ENCODE results near the gene SUFU. TPM values are rescaled to one million over a fixed set of nuclear protein-coding genes. Genes with fewer than 3 reads are reported as not detected.
"Not testable (repeated sequence)": the region's sequence is repeated elsewhere in the genome, so short reads cannot be mapped to it uniquely, and the experiment has no call there.

SUFU gene
- total RNA-seq, 1 experiment from 2014 or later = 13.1 TPM

DNA sequence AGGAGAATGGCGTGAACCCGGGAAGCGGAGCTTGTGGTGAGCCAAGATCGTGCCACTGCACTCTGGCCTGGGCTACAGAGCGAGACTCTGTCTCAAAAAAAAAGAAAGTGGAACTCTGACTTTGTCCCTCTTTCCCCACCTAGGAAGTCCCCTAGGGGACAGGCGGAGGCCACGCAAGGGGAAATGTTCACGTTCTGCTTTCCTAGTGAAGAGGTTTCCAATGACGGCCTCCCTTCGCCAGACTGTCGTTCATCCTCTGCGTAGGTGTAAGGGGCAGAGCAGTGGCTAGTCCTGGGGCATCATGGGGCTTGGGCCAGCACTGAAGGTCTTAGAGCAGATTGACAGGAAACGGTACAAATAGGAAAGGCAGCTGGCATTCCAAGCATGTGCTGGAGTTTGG, 30.6 kb downstream of the SUFU start:
- H3K4me3 Mint-ChIP-seq = no peak overlapping the region
- TF ChIP-seq, protein P1, sequence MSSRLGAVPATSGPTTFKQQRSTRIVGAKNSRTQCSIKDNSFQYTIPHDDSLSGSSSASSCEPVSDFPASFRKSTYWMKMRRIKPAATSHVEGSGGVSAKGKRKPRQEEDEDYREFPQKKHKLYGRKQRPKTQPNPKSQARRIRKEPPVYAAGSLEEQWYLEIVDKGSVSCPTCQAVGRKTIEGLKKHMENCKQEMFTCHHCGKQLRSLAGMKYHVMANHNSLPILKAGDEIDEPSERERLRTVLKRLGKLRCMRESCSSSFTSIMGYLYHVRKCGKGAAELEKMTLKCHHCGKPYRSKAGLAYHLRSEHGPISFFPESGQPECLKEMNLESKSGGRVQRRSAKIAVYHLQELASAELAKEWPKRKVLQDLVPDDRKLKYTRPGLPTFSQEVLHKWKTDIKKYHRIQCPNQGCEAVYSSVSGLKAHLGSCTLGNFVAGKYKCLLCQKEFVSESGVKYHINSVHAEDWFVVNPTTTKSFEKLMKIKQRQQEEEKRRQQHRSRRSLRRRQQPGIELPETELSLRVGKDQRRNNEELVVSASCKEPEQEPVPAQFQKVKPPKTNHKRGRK (CRISPR knock-in tag; IDR thresholded peaks at IDR 0.05; ENCODE audit: borderline replicate concordance) = no peak
- TF ChIP-seq, protein P2, sequence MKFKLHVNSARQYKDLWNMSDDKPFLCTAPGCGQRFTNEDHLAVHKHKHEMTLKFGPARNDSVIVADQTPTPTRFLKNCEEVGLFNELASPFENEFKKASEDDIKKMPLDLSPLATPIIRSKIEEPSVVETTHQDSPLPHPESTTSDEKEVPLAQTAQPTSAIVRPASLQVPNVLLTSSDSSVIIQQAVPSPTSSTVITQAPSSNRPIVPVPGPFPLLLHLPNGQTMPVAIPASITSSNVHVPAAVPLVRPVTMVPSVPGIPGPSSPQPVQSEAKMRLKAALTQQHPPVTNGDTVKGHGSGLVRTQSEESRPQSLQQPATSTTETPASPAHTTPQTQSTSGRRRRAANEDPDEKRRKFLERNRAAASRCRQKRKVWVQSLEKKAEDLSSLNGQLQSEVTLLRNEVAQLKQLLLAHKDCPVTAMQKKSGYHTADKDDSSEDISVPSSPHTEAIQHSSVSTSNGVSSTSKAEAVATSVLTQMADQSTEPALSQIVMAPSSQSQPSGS (CRISPR knock-in tag; IDR thresholded peaks at IDR 0.05; ENCODE audit: borderline replicate concordance, low read depth) = no peak
- TF ChIP-seq MYBL2 (CRISPR knock-in tag; IDR thresholded peaks at IDR 0.05) = no peak
- TF ChIP-seq, protein P3, sequence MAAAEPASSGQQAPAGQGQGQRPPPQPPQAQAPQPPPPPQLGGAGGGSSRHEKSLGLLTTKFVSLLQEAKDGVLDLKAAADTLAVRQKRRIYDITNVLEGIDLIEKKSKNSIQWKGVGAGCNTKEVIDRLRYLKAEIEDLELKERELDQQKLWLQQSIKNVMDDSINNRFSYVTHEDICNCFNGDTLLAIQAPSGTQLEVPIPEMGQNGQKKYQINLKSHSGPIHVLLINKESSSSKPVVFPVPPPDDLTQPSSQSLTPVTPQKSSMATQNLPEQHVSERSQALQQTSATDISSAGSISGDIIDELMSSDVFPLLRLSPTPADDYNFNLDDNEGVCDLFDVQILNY (CRISPR knock-in tag; IDR thresholded peaks at IDR 0.05) = no peak
- no peak for TF ChIP-seq TEAD4 (CRISPR knock-in tag; IDR thresholded peaks at IDR 0.05)
- ATAC-seq (no peak), DNase-seq (ENCODE audit: low spot score) (no peak)
- POLR2A ChIA-PET = no interaction called here
- CTCF ChIA-PET = no interaction called here
- no peaks in the 10 kb centered on the region for H3K36me3 Mint-ChIP-seq
- H3K27me3 Mint-ChIP-seq (ENCODE audit: low read depth) = no peaks in the 10 kb centered on the region
- H3K27ac Mint-ChIP-seq = no peak overlapping the region
- no peaks in the 10 kb centered on the region for H3K4me1 Mint-ChIP-seq
- H3K9me3 Mint-ChIP-seq = no peaks in the 10 kb centered on the region

DNA sequence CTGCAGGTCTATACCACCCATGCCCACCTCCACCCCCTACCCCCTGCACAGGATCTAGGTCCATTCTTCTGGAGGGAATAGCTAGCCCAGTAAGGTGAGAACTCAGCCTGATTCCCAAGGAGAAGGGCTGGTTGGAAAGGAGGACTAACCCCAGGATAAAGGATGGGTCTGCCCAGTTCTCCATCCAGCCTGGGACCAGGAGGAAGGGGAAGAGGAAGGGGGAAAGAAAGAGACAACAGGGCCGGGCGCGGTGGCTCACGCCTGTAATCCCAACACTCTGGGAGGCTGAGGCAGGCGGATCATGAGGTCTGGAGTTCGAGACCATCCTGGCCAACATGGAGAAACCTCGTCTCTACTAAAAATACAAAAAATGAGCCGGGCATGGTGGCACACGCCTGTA, 31.2 kb downstream of the SUFU start:
- CTCF ChIA-PET; ATAC-seq; H3K27me3 Mint-ChIP-seq (ENCODE audit: low read depth); H3K36me3 Mint-ChIP-seq; H3K27ac Mint-ChIP-seq; DNase-seq (ENCODE audit: low spot score); H3K9me3 Mint-ChIP-seq; H3K4me1 Mint-ChIP-seq; POLR2A ChIA-PET; H3K4me3 Mint-ChIP-seq: not testable (repeated sequence)

DNA sequence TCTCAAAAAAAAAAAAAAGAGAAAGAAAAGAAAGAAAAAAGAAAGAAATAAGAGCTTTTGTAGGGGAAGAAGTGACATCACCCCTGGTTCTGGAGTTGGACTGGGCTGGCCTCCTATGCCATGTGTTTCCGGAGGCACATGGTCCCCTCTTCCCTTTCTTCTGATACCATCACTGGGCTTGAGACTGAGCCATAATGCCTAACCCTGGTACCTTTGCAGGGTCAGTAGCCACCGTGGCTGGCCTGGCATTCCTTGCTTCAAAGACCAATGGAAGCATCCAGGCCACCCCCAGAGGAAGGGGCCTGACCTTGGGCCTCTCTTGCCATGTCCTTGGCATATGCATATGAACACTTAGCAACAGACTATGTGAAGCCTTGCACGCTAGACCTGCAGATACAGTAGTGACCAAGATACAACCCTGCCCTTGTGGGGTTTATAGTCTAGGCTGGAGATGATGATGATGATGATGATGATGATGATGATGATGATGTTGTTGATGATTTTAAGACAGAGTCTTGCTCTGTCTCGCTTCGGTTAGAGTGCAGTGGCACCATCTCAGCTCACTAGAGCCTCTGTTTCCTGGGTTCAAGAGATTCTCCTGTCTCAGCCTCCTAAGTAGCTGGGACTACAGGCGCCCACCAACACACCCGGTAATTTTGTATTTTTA, 31.8 kb downstream of the SUFU start:
- Mint-ChIP-seq H3K36me3 (no peaks in the 10 kb centered on the region), H3K27me3 (ENCODE audit: low read depth) (no peaks in the 10 kb centered on the region), H3K4me1 (no peaks in the 10 kb centered on the region), H3K4me3 (no peak overlapping the region), H3K9me3 (no peaks in the 10 kb centered on the region), H3K27ac (no peak overlapping the region)
- POLR2A ChIA-PET = interaction anchor here (0.6 kb wide), 1 partner anchor 73 kb away, joined by 3 read pairs; no protein-coding TSS in a partner anchor
- ATAC-seq (no peak), DNase-seq (ENCODE audit: low spot score) (no peak)
- TF ChIP-seq IRF2 (CRISPR knock-in tag; IDR thresholded peaks at IDR 0.05; ENCODE audit: borderline replicate concordance, low read depth) = no peak
- TF ChIP-seq TEAD1 (CRISPR knock-in tag; IDR thresholded peaks at IDR 0.05) = no peak
- no peak for TF ChIP-seq FOXJ3 (CRISPR knock-in tag; IDR thresholded peaks at IDR 0.05; ENCODE audit: borderline replicate concordance)
- no peak for TF ChIP-seq TEAD4 (CRISPR knock-in tag; IDR thresholded peaks at IDR 0.05)
- TF ChIP-seq PRRX2 (CRISPR knock-in tag; IDR thresholded peaks at IDR 0.05) = no peak
- no peak for TF ChIP-seq MYBL2 (CRISPR knock-in tag; IDR thresholded peaks at IDR 0.05)
- TF ChIP-seq, protein P4, sequence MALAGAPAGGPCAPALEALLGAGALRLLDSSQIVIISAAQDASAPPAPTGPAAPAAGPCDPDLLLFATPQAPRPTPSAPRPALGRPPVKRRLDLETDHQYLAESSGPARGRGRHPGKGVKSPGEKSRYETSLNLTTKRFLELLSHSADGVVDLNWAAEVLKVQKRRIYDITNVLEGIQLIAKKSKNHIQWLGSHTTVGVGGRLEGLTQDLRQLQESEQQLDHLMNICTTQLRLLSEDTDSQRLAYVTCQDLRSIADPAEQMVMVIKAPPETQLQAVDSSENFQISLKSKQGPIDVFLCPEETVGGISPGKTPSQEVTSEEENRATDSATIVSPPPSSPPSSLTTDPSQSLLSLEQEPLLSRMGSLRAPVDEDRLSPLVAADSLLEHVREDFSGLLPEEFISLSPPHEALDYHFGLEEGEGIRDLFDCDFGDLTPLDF (CRISPR knock-in tag; IDR thresholded peaks at IDR 0.05) = no peak
- TF ChIP-seq ZNF671 (CRISPR knock-in tag; IDR thresholded peaks at IDR 0.05) = no peak
- no peak for TF ChIP-seq ZNF263 (CRISPR knock-in tag; IDR thresholded peaks at IDR 0.05; ENCODE audit: low read depth)
- CTCF ChIA-PET = interaction anchor here (0.6 kb wide), 1 partner anchor 382 kb away, joined by 3 read pairs; no protein-coding TSS in a partner anchor

DNA sequence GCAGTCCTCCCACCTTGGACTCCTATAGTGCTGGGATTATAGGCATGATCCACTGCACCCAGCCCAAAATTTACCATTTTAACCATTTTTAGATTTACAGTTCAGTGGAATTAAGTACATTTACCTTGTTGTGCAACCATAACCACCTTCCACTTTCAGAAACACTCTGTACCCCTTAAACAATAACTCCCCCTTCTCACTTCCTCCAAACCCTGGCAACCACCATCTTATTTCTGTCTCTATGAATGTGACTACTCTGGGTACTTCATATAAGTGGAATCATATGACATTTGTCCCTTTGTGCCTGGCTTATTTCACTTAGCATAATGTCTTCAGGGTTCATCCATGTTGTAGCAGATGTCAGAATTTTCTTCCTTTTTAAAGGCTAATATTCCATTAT, 33.6 kb downstream of the SUFU start:
- H3K27me3 Mint-ChIP-seq (ENCODE audit: low read depth) = no peaks in the 10 kb centered on the region
- H3K4me3 Mint-ChIP-seq = no peak overlapping the region
- ATAC-seq (no peak), DNase-seq (ENCODE audit: low spot score) (no peak)
- CTCF ChIA-PET = no interaction called here
- POLR2A ChIA-PET = no interaction called here
- TF ChIP-seq, protein P1 (CRISPR knock-in tag; IDR thresholded peaks at IDR 0.05; ENCODE audit: borderline replicate concordance) = no peak
- H3K27ac Mint-ChIP-seq = no peak overlapping the region
- H3K4me1 Mint-ChIP-seq = no peaks in the 10 kb centered on the region
- H3K36me3 Mint-ChIP-seq = no peaks in the 10 kb centered on the region
- no peaks in the 10 kb centered on the region for H3K9me3 Mint-ChIP-seq
